COR-L47 (cell line): ENCODE results near the gene SLC4A9.
A peak's percentile ranks its signal among the peaks of the same experiment; 100 is the strongest.
"Not testable (repeated sequence)": the region's sequence is repeated elsewhere in the genome, so short reads cannot be mapped to it uniquely, and the experiment has no call there.

ENCODE experiments used
- DNase-seq: peaks from one replicate; lab custom pipeline; 2025; lab: John Stamatoyannopoulos, UW

Gene SLC4A9

GRCh38 chr5:140338336-140338735 lies 21.7 kb upstream of the SLC4A9 start:
- DNase-seq: no peak

- no peak for DNase-seq
These were observed 21.1 kb upstream of the SLC4A9 start for GRCh38 chr5:140338908-140339307.

- DNase-seq: no peak
These were observed 20.4 kb upstream of the SLC4A9 start for GRCh38 chr5:140339636-140340035.

- DNase-seq: no peak
These were observed 19.3 kb upstream of the SLC4A9 start for GRCh38 chr5:140340605-140341121.

GRCh38 chr5:140341591-140341990 lies 18.4 kb upstream of the SLC4A9 start:
- no peak for DNase-seq

- DNase-seq: no peak
These were observed 17.7 kb upstream of the SLC4A9 start for GRCh38 chr5:140342287-140342686.

- no peak for DNase-seq
These were observed 17.1 kb upstream of the SLC4A9 start for GRCh38 chr5:140342896-140343295.

GRCh38 chr5:140343849-140344248 lies 16.1 kb upstream of the SLC4A9 start:
- DNase-seq: not testable (repeated sequence)

- DNase-seq: no peak
These were observed 15.1 kb upstream of the SLC4A9 start for GRCh38 chr5:140344683-140345423.

- no peak for DNase-seq
These were observed 14.1 kb upstream of the SLC4A9 start for GRCh38 chr5:140345919-140346347.

- peak; percentile 81 for DNase-seq
These were observed 13.4 kb upstream of the SLC4A9 start, which contains the start of gene HBEGF for GRCh38 chr5:140346348-140347221. HBEGF (minus strand) TSS chr5:140346603; CDS start chr5:140346328, 275 bp downstream.

- DNase-seq: no peak
These were observed 12.6 kb upstream of the SLC4A9 start for GRCh38 chr5:140347360-140347759.

- DNase-seq: no peak
These were observed 11.9 kb upstream of the SLC4A9 start for GRCh38 chr5:140348104-140348503.

- DNase-seq: no peak
These were observed 10.8 kb upstream of the SLC4A9 start for GRCh38 chr5:140349244-140349643.

GRCh38 chr5:140351609-140352334 lies 8.2 kb upstream of the SLC4A9 start:
- DNase-seq: peak; percentile 26

GRCh38 chr5:140355546-140355945 lies 4.4 kb upstream of the SLC4A9 start:
- no peak for DNase-seq

GRCh38 chr5:140356853-140357725 lies 2.9 kb upstream of the SLC4A9 start:
- DNase-seq: no peak

- peak; percentile 74 for DNase-seq
These were observed 2.3 kb upstream of the SLC4A9 start for GRCh38 chr5:140357726-140358093.

- peak; percentile 17 for DNase-seq
These were observed 1.2 kb upstream of the SLC4A9 start for GRCh38 chr5:140358738-140359310.

- no peak for DNase-seq
These were observed 886 bp downstream of the SLC4A9 start for GRCh38 chr5:140360681-140361479.
